G401.6 (cell line): Measurements from ENCODE around the gene SPP1.
"Not testable (repeated sequence)": the region's sequence is repeated elsewhere in the genome, so short reads cannot be mapped to it uniquely, and the experiment has no call there.

Experiments used
- FAIRE-seq: peaks from 2 replicates; lab custom pipeline; 2012; peaks lifted over from hg19 to GRCh38; lab: Jason Lieb, UNC

SPP1 gene

DNA sequence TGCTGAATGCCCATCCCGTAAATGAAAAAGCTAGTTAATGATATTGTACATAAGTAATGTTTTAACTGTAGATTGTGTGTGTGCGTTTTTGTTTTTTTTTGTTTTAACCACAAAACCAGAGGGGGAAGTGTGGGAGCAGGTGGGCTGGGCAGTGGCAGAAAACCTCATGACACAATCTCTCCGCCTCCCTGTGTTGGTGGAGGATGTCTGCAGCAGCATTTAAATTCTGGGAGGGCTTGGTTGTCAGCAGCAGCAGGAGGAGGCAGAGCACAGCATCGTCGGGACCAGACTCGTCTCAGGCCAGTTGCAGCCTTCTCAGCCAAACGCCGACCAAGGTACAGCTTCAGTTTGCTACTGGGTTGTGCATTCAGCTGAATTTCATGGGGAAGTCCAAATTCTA is at the start of gene SPP1:
Gene SPP1, plus strand, starts transcription at position 249 of the 400 bp plus-strand sequence. CDS start 1,182 bp downstream, outside the sequence.
- no peak for FAIRE-seq

DNA sequence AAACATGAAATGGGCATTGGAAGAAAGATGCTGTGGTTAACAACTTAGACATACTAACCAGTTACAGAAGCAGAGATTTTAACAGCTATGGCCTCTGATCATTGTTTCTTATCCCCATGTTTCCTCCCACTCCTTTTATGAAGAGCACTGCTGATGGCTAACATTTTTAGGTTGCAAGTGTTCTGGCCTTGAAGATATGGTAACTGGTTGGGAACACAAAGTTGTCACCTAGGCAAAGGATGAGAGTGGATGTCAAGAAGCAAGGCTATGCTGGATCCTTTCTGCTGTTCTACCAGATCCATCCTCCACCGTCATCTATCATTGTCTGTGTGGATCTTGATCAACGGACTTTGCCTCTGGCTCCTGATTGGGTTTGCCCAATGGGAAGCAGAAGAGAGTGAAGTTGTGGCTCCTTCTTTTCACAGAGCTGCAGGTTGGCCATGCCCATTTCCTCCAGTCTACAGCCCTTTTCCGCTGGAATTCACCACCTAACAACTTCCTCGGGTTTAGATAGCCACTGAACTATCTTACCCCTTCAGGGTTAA is 48.9 kb upstream of the SPP1 start:
- FAIRE-seq, result no peak

DNA sequence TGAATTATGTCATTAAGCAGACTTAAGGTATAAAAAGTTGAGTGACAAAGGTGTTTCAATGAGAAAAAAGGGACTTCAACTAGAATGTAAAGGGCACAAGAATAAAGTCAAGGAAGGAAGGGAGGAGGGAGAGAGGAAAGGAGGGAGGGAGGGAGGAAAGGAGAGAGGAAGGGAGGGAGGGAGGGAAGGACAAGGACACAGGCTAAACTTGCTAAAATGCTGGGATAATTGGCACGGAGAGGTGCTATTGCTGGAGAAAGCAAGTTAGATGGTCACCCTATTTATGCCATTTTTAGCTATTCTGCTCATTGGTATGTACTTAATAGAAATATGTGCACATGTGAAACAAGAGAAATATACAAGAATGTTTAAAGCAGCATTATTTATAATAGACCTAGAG is 44.9 kb upstream of the SPP1 start:
- no peak for FAIRE-seq

DNA sequence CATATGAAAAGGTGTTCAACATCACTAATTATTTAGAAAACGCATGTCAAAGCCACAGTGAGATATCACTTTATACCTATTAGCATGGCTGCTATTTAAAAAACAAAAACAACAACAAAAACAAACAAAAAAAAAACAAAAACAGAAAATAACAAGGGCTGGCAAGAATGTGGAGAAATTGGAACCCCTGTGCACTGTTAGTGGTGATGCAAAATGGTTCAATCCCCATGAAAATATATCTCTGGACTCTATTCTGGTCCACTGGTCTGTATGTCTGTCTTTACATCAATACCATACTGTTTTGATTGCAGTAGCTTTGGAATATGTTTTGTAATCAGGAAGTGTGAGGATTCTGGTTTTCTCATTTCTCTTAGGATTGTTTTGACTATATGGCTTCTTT is 43.6 kb upstream of the SPP1 start:
- no peak for FAIRE-seq

DNA sequence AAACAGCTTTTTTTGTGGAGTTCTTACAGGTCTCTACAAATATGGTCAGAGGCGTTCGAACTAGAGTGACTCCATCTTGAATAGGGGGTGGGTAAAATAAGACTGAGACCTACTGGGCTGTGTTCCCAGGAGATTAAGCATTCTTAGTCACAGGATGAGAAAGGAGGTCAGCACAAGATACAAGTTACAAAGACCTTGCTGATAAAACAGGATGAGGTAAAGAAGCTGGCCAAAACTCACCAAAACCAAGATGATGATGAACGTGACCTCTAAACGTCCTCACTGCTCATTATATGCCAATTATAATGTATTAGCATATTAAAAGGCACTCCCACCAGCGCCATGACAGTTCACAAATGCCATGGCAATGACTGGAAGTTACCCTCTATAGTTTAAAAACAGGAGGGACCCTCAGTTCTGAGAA is 42.8 kb upstream of the SPP1 start:
- FAIRE-seq, result no peak

DNA sequence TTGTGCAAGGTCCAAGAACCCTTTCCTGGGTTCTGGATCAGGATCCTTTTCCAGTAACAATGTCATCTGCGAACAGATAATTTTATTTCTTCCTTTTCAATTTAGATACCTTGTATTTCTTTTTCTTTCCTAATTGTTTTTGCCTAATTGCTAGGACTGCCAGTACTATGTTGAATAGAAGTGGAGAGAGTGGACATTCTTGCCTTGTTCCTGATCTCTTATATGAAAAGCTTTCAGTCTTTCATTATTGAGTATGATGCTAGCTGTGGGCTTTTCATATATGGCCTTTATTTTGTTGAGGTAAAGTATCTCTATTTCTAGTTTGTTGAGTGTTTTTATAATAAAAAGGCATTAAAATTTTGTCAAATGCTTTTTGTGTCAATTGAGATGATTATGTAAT is 42.2 kb upstream of the SPP1 start:
- no peak for FAIRE-seq

DNA sequence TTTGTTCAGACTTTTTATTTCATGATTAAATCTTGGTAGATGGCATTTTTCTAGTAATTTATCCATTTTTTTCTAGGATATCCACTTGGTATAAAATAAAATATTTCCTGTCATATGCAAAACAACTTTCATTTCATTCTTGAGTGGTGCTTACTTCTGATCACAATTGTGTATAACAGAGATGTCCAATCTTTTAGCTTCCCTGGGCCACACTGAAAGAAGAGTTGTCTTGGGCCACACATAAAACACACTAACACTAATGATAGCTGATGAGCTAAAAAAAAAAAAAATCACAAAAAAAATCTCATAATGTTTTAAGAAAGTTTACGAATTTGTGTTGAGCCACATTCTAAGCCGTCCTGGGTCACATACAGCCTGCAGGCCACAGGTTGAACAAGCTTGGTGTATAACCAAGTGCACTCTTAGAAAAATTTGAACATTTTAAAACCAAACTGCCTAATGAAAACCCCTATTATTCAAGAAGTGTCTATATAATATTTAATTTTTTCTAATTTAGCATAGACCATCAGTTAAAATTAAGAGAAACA is 41.3 kb upstream of the SPP1 start:
- no peak for FAIRE-seq

DNA sequence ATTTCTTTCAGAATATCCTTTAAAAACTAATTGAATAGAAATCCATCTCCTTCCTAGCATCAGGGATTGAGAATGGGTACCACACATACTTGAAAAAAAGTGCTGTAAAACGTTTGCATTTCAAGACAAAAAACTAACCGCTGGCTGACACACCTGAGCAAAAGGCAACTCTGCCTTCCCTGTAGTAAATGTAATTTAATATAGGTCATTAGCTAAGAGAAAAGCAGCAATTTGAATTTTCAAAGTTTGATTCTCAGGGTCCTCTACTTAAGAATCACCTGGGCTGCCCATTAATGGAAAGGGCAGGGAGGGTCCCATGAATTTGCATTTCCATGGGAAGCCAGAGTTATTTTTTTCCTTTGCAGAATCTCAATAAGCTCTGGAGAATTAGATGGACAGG is 40.5 kb upstream of the SPP1 start:
- FAIRE-seq, result no peak

DNA sequence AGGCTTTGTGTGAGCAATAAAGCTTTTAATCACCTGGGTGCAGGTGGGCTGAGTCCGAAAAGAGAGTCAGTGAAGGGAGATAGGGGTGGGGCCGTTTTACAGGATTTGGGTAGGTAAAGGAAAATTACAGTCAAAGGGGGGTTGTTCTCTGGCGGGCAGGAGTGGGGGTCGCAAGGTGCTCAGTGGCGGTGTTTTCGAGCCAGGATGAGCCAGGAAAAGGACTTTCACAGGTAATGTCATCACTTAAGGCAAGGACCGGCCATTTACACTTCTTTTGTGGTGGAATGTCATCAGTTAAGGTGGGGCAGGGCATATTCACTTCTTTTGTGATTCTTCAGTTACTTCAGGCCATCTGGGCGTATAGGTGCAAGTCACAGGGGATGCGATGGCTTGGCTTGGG is 39.6 kb upstream of the SPP1 start:
- not testable (repeated sequence) for FAIRE-seq

DNA sequence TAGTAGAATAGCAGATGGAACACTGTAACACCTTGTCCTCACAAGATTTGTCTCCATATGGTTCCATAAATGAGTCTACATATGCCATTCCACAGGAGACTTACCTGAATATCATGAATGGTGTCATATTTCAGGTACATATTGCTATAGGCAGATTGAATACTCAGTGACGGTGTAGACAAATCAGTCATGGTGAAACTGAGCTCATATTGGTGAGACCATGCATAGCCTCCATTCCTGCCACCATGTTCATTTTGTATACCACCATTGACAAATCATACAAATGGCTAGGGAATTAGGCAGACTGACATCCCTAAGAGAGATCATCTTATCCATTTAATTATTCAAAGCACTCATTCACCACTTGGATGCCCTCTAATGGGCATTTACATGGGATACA is 38.0 kb upstream of the SPP1 start:
- FAIRE-seq, result no peak

DNA sequence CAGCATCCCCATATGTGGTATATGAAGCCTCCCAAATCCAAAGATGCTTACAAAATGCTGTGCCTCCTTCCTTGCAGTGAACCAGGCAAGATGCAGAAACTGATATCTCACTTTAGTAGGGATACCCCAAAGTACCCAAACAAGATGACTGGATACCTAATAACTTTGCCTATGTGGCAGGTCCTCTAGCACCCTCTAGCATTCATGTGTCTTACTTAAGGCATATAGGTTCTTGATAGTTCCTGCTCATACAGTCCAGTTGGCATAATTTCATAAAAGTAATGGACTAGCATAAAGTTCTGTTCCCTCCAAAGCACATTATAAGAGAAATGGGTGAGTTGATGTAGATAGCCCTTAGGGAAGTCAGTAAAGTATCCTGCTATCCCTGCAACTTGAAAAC is 36.8 kb upstream of the SPP1 start:
- no peak for FAIRE-seq

DNA sequence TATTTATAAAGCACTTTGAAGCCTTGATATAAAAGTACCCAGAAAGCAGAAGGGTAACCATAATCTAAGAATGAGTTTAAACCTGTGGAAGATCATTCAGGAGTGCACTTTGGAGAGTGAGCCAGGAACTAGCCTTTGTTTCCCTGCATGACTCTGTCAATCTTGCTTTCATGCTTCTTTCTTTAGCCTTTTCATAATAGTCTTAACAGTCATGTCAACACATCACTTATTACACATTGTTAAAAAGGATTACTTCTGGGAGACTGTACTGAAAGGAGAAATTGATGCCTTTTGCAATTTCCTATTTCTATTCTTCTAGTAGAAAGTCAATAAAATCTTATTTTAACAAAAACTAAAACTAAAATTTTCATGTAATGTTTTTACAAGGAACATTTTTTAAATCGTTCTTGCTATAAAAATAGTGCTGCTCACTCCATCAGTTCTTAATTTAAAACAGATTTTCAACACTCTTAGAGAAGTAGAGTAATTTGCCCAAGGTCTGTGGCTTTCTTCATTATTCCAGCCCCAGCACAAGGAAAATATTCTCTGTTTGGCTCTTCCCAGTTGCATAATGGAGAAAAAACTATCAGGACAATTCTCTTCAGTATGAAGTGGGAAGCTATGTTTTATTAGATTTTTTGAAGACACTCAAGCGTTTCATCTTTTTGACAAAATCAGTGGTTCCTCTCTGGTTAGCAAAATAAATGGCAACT is 35.4 kb upstream of the SPP1 start:
- no peak for FAIRE-seq

DNA sequence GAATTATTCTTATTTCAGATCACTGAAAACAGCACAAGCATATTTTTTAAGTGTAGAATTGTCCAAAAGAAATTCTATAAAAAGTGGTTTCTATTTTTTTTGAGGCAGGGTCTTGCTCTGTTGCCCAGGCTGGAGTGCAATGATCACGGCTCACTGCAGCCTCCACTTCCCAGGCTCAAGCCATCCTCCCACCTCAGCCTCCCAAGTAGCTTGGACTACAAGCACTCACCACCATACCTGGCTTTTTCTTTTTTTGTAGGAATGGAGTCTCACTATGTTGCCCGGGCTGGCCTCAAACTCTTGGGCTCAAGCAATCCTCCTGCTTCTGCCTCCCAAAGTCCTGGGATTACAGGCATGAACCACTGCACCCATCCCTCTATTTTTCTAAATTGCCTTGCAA is 34.7 kb upstream of the SPP1 start:
- FAIRE-seq, result not testable (repeated sequence)

DNA sequence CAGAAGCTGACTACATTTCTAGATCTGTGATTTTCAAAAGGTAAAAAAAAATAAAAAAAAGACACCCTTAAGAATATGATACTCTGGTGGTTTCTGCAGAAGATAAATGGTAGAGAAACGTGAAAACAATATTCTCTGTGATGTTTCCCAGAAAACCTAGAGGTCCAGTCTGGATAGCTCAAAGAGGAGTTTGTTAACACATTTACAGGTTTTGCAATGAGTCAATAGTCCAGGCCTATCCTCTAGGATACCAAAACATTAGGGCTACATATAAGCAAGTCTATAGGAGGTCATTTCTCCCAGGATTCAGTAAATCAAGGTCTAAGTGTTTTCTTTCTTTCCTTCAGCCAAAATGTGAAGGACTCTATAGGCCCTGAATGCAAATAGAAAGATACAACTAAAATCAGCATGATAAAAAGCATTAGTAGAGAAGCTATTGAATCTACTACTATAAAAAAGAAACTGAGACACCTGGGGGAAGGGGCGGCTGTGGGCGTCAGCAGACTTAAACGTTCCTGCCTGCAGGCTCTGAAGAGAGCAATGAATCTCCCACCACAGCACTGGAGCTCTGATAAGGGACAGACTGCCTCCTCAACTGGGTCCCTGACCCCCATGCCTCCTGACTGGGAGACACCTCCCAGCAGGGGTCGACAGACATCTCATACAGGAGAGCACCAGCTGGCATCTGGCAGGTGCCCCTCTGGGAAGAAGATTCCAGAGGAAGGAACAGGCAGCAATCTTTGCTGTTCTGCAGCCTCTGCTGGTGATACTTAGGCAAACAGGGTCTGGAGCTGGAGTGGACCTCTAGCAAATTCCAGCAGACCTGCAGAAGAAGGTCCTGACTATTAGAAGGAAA is 33.7 kb upstream of the SPP1 start:
- FAIRE-seq, result no peak

DNA sequence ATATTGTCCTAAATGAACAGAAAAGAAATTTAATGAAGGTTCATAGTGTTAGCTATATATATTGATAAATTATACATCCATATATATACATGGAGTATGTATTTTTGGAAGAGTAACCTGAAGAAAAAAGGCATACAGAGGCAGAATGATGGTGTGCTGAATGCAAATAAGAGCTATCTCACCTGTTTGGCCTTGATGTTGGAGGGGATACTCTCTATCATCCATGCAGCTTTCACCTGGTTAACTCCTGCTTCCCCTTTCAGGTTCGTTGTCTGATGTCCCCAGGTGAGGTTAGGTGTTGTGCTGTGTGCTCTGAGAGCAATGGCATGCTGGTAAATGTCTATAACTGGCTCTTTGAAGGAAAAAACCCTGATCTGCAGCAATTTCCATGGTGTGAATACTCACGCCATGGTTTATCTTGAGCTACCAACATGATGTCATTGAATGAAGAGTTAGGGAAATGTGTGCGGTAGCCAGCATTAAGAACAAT is 31.8 kb upstream of the SPP1 start:
- no peak for FAIRE-seq

DNA sequence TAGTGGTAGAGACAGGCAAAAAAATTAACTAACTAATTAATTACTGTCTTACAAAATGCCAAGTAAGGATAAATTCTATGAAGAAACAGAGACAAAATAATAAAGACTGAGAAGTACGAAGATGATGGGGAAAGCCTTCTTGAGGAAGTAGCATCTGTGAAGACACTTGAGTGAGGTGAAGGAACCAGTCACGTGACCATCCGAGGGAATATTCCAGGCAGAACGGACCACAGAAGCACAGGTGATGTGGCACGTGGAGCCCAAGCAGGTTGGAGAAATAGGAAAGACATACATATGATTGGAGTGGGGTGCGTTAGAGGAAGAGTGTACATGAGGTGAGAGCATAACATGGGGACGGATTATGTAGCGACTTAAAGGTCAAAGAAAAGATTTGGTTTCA is 30.5 kb upstream of the SPP1 start:
- FAIRE-seq, result no peak

DNA sequence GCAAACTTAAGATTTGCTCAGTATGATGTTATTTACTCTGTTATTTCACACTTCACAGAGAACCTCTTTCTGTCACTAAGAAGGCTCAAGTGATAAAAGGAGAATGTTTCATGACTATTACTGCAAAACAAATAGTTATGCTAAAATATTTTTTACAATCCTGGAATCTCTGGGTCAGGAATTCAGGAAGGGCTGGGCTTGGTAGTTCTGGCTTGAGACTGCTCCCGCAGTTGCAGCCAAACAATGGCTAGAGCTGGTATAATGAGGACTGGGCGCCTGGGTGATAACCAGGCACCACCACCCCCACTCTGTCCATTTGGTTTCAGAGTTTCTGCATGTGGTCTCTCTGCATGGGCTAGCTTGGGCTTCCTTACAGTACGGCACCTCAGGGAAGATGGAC is 28.7 kb upstream of the SPP1 start:
- FAIRE-seq, result no peak

DNA sequence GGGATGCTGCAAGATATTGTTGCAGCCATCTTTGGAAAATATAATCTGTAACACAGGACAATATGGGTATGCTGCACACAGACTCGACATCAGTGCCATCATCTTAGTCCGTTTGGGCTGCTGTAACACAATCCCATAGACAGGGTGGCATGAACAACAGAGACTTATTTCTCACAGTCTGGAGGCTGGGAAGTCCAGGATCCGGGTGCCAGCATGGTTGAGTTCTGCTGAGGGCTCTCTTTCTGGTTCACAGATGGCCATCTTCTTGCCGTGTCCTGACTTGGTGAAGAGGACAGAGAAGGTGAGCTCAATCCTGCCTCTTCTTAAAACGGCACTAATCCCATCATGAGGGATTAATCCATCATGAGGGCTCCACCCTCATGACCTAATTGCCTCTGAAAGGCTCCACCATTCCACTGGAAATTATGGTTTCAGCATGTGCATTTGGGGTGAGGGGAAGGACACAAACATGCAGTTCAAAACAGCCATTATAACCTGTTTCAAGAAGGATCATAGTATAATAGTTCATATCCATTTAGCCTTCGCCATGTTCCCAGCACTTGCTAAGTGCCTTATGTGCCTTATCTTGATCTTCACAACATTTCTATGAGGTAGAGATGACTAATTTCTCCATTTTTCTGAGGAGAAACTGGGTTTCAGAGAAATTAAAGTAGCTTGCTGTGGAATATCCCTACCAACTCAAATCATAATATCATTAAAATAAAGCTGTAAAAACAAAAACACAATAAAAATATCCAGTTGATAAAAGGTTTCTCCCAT is 27.9 kb upstream of the SPP1 start:
- no peak for FAIRE-seq

DNA sequence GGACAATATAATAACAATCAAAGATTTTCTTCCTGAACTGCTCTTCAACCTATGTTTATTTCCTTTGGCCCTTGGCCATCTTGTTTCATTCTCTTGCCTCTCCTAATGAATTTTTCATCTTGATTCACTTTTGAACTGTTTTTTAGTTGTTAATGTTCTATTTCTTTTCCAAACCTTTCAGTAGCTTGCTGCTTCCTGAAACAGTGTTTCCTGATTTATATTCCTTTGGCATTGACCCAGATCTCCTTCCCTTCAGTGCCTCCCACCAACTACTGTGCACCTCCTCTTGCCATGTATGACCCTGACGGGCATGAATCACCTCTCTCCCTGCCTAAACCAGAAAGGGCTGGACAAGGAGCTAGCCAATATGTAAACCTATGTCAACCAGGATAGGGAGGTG is 25.6 kb upstream of the SPP1 start:
- no peak for FAIRE-seq

DNA sequence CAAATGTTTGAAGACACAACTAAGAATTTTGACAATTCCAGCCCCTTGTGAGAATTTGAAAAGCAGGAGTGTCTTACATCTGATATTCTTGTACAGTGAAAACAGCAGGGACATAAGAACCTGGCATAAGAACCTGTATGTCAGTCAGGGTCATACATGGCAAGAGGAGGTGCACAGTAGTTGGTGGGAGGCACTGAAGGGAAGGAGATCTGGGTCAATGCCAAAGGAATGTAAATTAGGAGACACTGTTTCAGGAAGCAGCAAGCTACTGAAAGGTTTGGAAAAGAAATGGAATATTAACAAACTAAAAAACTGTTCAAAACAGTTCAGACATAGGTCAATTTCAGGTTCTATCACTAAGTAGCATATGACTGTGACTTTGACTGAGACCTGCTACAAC is 25.0 kb upstream of the SPP1 start:
- FAIRE-seq, result no peak

DNA sequence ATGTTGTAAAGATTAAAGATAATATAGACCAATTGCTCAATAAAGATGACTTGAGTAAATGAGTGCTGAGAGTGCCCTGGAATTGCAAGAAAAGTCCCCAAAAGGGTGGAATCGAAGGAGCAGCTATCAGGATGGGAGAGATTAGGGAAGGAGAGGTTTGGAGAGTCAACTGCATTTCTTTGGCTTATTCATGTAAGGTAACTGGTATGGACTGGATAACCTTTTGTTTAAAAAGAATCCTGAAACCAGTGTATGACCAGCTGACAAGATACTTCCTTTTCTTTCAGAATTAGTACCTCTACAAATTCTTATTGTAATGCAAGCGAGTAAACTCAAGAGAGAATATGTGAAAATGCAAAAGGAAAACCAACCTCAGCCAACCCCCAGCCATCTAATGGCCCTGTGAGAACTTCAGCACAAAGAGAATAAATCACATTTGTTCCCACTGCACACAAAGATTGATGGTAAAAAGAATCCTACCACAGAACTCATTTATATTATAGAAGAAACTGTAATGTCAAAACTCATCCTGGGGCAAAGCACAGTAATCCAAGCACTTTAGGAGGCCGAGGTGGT is 24.5 kb upstream of the SPP1 start:
- no peak for FAIRE-seq

DNA sequence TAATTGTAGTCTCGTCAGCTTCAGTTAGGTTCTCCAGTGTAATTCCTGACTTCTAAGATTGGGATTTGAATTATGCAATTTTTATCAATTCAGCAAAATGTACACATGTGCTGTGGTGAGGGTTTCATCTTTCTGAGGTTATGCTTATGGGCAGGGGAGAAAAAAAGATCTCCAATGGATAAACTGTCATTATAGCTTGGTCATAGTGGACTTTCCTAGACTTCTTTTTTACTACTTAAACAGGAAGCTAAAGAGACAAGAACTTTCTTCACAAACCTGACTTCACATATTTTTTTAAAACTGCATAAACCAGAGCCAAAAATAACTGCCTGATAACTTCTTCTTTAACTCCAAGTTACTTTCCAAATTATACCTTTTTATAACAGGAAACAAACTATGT is 21.7 kb upstream of the SPP1 start:
- no peak for FAIRE-seq
